H1 (cell line): Measurements from ENCODE around the gene CRABP1. TPM values are rescaled to one million over a fixed set of nuclear protein-coding genes. Genes with fewer than 3 reads are reported as not detected.

ENCODE experiments used
- ATF3 ChIP-seq: IDR thresholded peaks from 2 replicates; pipeline ENCODE4 v1.6.1; 2011; ENCODE audit warnings: low read depth, mild to moderate bottlenecking, low read length; ENCODE audit not compliant: insufficient read depth
- CREB1 ChIP-seq: IDR thresholded peaks from 2 replicates; pipeline ENCODE4 v1.6.1; 2012; ENCODE audit warnings: inconsistent platforms
- CTBP2 ChIP-seq: IDR thresholded peaks from 2 replicates; pipeline ENCODE4 v1.7.0; 2011; ENCODE audit warnings: borderline replicate concordance, mild to moderate bottlenecking, moderate library complexity, mixed read lengths, low read length; ENCODE audit not compliant: insufficient read depth, insufficient read length
- KDM1A ChIP-seq: fragments of 200-600, 300-600 bp; sonication (generic); IDR thresholded peaks from 2 replicates; pipeline ENCODE4 v1.7.1; 2016; ENCODE audit warnings: mild to moderate bottlenecking, low read length, borderline replicate concordance
- MAX ChIP-seq: IDR thresholded peaks from 2 replicates; pipeline ENCODE4 v1.6.1; 2012; ENCODE audit warnings: inconsistent platforms
- SIN3A ChIP-seq, 2 experiments: IDR thresholded peaks in 1 of 2; conservative IDR thresholded peaks in 1 of 2; 2 replicates each; pipeline ENCODE4 v1.6.1; 2011 to 2012; ENCODE audit warnings: low read length in 2 of 2, improper control_type of control experiment in 1 of 2, low read depth in 1 of 2, mild to moderate bottlenecking in 1 of 2
- USF2 ChIP-seq: IDR thresholded peaks from 2 replicates; pipeline ENCODE4 v1.6.1; 2011; ENCODE audit warnings: low read length, improper control_type of control experiment
- polyA plus RNA-seq, 7 experiments: library from polyadenylated mRNA; depleted of rRNA in 3 of 7; stranded (reverse) in 5 of 7; unstranded in 2 of 7; fragments of >200 nt in 5 of 7; fragments of 200-250 nt in 2 of 7; gene quantifications; 1 replicate in 5 of 7; 2 replicates in 1 of 7; 4 replicates in 1 of 7; pipeline versions ENCODE4 v1.2.1 to v1.2.3, GENCODE V29; 2011 to 2013; ENCODE audit warnings: missing spikeins in 2 of 7, mixed read lengths in 2 of 7
- total RNA-seq: library from RNA; stranded (reverse); fragmentation: NEBNext Ultra II Directional; extraction: Animal tissue kit (Norgen Biotek cat#: 25700); gene quantifications from 2 replicates; pipeline ENCODE4 v1.2.1, GENCODE V29; 2021

CRABP1 gene
- total and polyA plus RNA-seq, 2 of the 8 experiments (the other 6 are each of a cell fraction or from before 2014, with no cell fraction given): 385 to 655 TPM

GRCh38 chr15:78370013-78370412, 29.9 kb downstream of the CRABP1 start (continued):
- TF ChIP-seq USF2: no peak
- TF ChIP-seq CTBP2: no peak
- no peak for TF ChIP-seq SIN3A (conservative IDR thresholded peaks at IDR 0.05 in 1 of 2, IDR thresholded peaks at IDR 0.05 in 1 of 2; ENCODE audit: low read depth in 1 of 2, low read length in 2 of 2)
- TF ChIP-seq KDM1A: no peak
- no peak for TF ChIP-seq CREB1
- no peak for TF ChIP-seq ATF3
- TF ChIP-seq MAX: no peak
